ENCODE data around the gene ALPI.
A peak's percentile ranks its signal among the peaks of the same experiment; 100 is the strongest.
"Not testable (repeated sequence)": the region's sequence is repeated elsewhere in the genome, so short reads cannot be mapped to it uniquely, and the experiment has no call there.

ALPI gene

GRCh38 chr2:232443669-232444408 lies 12.1 kb upstream of the ALPI start:
- not testable (repeated sequence) for DNase-seq

GRCh38 chr2:232444409-232445148 lies 11.4 kb upstream of the ALPI start:
- peak; percentile 47 for DNase-seq

GRCh38 chr2:232445149-232445885 lies 10.6 kb upstream of the ALPI start:
- not testable (repeated sequence) for DNase-seq

- DNase-seq = not testable (repeated sequence)
Observed at GRCh38 chr2:232446266-232446777, 9.6 kb upstream of the ALPI start.

GRCh38 chr2:232447091-232447620 lies 8.8 kb upstream of the ALPI start:
- no peak for DNase-seq

GRCh38 chr2:232447638-232448303 lies 8.2 kb upstream of the ALPI start:
- DNase-seq = no peak

- DNase-seq = no peak
Observed at GRCh38 chr2:232448304-232448690, 7.7 kb upstream of the ALPI start.

- DNase-seq = no peak
Observed at GRCh38 chr2:232449964-232450363, 6.0 kb upstream of the ALPI start.

GRCh38 chr2:232451645-232452044 lies 4.3 kb upstream of the ALPI start:
- DNase-seq = not testable (repeated sequence)

- no peak for DNase-seq
Observed at GRCh38 chr2:232454630-232455029, 1.3 kb upstream of the ALPI start.

GRCh38 chr2:232456296-232457120 lies 555 bp downstream of the ALPI start:
- no peak for DNase-seq

GRCh38 chr2:232457121-232458011 lies 1.4 kb downstream of the ALPI start:
- no peak for DNase-seq

- DNase-seq = no peak
Observed at GRCh38 chr2:232458051-232458660, 2.2 kb downstream of the ALPI start.

- DNase-seq = no peak
Observed at GRCh38 chr2:232458661-232459418, 2.9 kb downstream of the ALPI start.

- DNase-seq = no peak
Observed at GRCh38 chr2:232459419-232460035, 3.6 kb downstream of the ALPI start.

GRCh38 chr2:232460171-232460570 lies 4.2 kb downstream of the ALPI start:
- DNase-seq = no peak

GRCh38 chr2:232463701-232464543 lies 8.0 kb downstream of the ALPI start:
- DNase-seq = no peak

- DNase-seq = no peak
Observed at GRCh38 chr2:232464544-232464885, 8.6 kb downstream of the ALPI start.

All from CD4-positive, alpha-beta T cell treated with Interferon gamma for 1 hour (primary cell).